PC-9 (cell line): ENCODE results near the gene HEATR5A. TPM values are rescaled to one million over a fixed set of nuclear protein-coding genes. Genes with fewer than 3 reads are reported as not detected.

Experiments
- BruUV-seq: library from RNA; stranded (reverse); fragments of 400-500 nt; replicated peaks from 2 replicates; lab custom pipeline; 2021; lab: Mats Ljungman, UMichigan
- CTCF ChIA-PET: fragments of 300-600 bp; sonication (Branson Sonifier 250); formaldehyde crosslinking; loops from one replicate; lab custom pipeline; 2022; ENCODE audit warnings: antibody characterized with exemption; lab: Charles Lee
- POLR2A ChIA-PET: fragments of 300-600 bp; sonication (Branson Sonifier 250); formaldehyde crosslinking; loops from one replicate; lab custom pipeline; 2022; ENCODE audit warnings: antibody characterized with exemption; ENCODE audit not compliant: unreplicated experiment; lab: Charles Lee
- DNase-seq, 2 experiments: peaks; one replicate each; pipeline versions ENCODE4 v3.0.0 to v3.0.0-alpha.2; 2015 to 2022; ENCODE audit warnings: mixed read lengths in 1 of 2
- H2AFZ ChIP-seq: fragments of 200-600 bp; sonication (generic); 2 replicates; pipeline ENCODE4 v1.8.1; 2017; ENCODE audit warnings: antibody characterized with exemption
- H3F3A ChIP-seq: fragments of 200-600 bp; sonication (generic); 2 replicates; pipeline ENCODE4 v1.8.1; 2017; ENCODE audit warnings: antibody characterized with exemption, mild to moderate bottlenecking, low read depth; ENCODE audit not compliant: insufficient read depth
- H3K27ac ChIP-seq: fragments of 200-600 bp; sonication (generic); 2 replicates; pipeline ENCODE4 v1.6.1; 2016; ENCODE audit warnings: mixed run types
- H3K27me3 ChIP-seq: fragments of 200-600 bp; sonication (generic); 2 replicates; pipeline ENCODE4 v1.6.1; 2016; ENCODE audit warnings: low read depth, mixed run types; ENCODE audit not compliant: insufficient read depth
- H3K36me3 ChIP-seq: fragments of 200-600 bp; sonication (generic); 2 replicates; pipeline ENCODE4 v1.6.1; 2016; ENCODE audit warnings: low read depth, mixed run types
- H3K4me1 ChIP-seq: fragments of 200-600 bp; sonication (generic); replicated peaks from 2 replicates; pipeline ENCODE4 v1.6.1; 2016; ENCODE audit warnings: mixed run types; ENCODE audit not compliant: insufficient read depth
- H3K4me2 ChIP-seq: fragments of 200-600 bp; sonication (generic); 2 replicates; pipeline ENCODE4 v1.6.1; 2017; ENCODE audit warnings: mixed run types
- H3K4me3 ChIP-seq: fragments of 200-600 bp; sonication (generic); 2 replicates; pipeline ENCODE4 v1.6.1; 2016; ENCODE audit warnings: mixed run types
- H3K79me2 ChIP-seq: fragments of 200-600 bp; sonication (generic); 2 replicates; pipeline ENCODE4 v1.6.1; 2017; ENCODE audit warnings: low read depth, mixed run types
- H3K9me2 ChIP-seq: fragments of 200-600 bp; sonication (generic); 2 replicates; pipeline ENCODE4 v1.8.1; 2017; ENCODE audit warnings: mild to moderate bottlenecking; ENCODE audit not compliant: insufficient read depth
- H3K9me3 ChIP-seq: fragments of 200-600 bp; sonication (generic); 2 replicates; pipeline ENCODE4 v1.8.1; 2016; ENCODE audit warnings: low read depth; ENCODE audit not compliant: insufficient read depth
- H4K20me1 ChIP-seq: fragments of 200-600 bp; sonication (generic); 2 replicates; pipeline ENCODE4 v1.8.1; 2017; ENCODE audit not compliant: insufficient read depth
- EZH2 ChIP-seq: fragments of 200-600 bp; sonication (generic); IDR thresholded peaks from 2 replicates; pipeline ENCODE4 v1.8.0; 2017; ENCODE audit warnings: antibody characterized with exemption, low read depth
- intact Hi-C: fragments of 100-400 bp; cut with micrococcal nuclease; formaldehyde crosslinking; loops from one replicate; pipeline ENCODE4 v1.10.0; 2022; ENCODE audit not compliant: unreplicated experiment
- total RNA-seq: library from RNA; stranded (reverse); gene quantifications from 2 replicates; pipeline ENCODE4 v1.2.3, GENCODE V29; 2021
- TF ChIP-seq, protein P1 (sequence below): fragments of 200-600 bp; sonication (generic); conservative IDR thresholded peaks from 2 replicates; pipeline ENCODE4 v1.6.1; 2017; ENCODE audit warnings: mixed run types, antibody characterized with exemption, mild to moderate bottlenecking, moderate library complexity

Gene HEATR5A
- total RNA-seq, 1 experiment from 2014 or later: 25.7 TPM

GRCh38 chr14:31323419-31323818, 96.9 kb downstream of the HEATR5A start:
- Histone ChIP-seq H2AFZ (no peak overlapping the region), H3K27ac (no peak overlapping the region), H3F3A (no peaks in the 10 kb centered on the region; the same call in 1 of the 2 replicates), H3K9me2 (no peaks in the 10 kb centered on the region), H3K27me3 (no peaks in the 10 kb centered on the region), H3K9me3 (no peaks in the 10 kb centered on the region), H4K20me1 (no peaks in the 10 kb centered on the region), H3K36me3 (no peaks in the 10 kb centered on the region), H3K4me3 (no peak overlapping the region), H3K4me2 (no peak overlapping the region), H3K79me2 (no peaks in the 10 kb centered on the region), H3K4me1 (no peaks in the 10 kb centered on the region)
- BruUV-seq: no TSS peak
- DNase-seq: no peak
- intact Hi-C loops: no loop called here
- CTCF ChIA-PET: no interaction called here
- TF ChIP-seq, protein P1, sequence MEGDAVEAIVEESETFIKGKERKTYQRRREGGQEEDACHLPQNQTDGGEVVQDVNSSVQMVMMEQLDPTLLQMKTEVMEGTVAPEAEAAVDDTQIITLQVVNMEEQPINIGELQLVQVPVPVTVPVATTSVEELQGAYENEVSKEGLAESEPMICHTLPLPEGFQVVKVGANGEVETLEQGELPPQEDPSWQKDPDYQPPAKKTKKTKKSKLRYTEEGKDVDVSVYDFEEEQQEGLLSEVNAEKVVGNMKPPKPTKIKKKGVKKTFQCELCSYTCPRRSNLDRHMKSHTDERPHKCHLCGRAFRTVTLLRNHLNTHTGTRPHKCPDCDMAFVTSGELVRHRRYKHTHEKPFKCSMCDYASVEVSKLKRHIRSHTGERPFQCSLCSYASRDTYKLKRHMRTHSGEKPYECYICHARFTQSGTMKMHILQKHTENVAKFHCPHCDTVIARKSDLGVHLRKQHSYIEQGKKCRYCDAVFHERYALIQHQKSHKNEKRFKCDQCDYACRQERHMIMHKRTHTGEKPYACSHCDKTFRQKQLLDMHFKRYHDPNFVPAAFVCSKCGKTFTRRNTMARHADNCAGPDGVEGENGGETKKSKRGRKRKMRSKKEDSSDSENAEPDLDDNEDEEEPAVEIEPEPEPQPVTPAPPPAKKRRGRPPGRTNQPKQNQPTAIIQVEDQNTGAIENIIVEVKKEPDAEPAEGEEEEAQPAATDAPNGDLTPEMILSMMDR: no peak
- TF ChIP-seq EZH2: no peak
- POLR2A ChIA-PET: no interaction called here

- no peak overlapping the region for H3K4me2 ChIP-seq
- intact Hi-C loops: no loop called here
These were observed 99.2 kb downstream of the HEATR5A start for GRCh38 chr14:31320922-31321766.

DNA sequence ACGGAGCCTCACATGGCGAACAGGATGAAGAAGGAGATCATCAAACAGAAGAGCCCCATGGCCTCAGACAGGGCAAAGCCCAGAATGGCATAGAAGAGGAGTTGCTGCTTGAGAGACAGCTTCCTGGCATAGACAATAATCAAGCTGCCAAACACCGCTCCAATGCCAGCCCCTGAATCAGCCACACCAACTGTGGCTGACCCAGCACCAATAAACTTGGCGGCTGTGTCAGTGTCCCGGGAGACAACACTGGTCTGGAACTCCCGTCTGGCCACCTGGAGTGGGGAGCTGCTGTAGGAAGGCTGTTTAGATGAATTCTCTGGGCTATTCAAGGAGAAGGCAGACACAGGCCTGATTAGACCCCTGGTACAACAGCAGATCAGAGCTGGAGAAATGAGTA, 100.1 kb downstream of the HEATR5A start:
- Histone ChIP-seq H3F3A (no peaks in the 10 kb centered on the region), H3K4me3 (no peak overlapping the region), H3K27ac (no peak overlapping the region), H3K9me3 (no peaks in the 10 kb centered on the region), H3K4me2 (no peak overlapping the region), H3K9me2 (no peaks in the 10 kb centered on the region), H3K79me2 (no peaks in the 10 kb centered on the region), H4K20me1 (no peaks in the 10 kb centered on the region), H3K4me1 (no peaks in the 10 kb centered on the region), H3K36me3 (no peaks in the 10 kb centered on the region), H2AFZ (no peak overlapping the region), H3K27me3 (no peaks in the 10 kb centered on the region)
- TF ChIP-seq, protein P1: no peak
- no peak for TF ChIP-seq EZH2
- intact Hi-C loops: no loop called here
- BruUV-seq: no TSS peak
- POLR2A ChIA-PET: no interaction called here
- no peak for DNase-seq
- CTCF ChIA-PET: no interaction called here

More at GRCh38 chr14:31320922-31321766, 99.2 kb downstream of the HEATR5A start:
- no peak for TF ChIP-seq EZH2
- TF ChIP-seq, protein P1: no peak
- no peak for DNase-seq
- Histone ChIP-seq H3K9me3 (no peaks in the 10 kb centered on the region), H3K4me1 (no peaks in the 10 kb centered on the region), H3K36me3 (no peaks in the 10 kb centered on the region), H3K27ac (no peak overlapping the region), H3K9me2 (no peaks in the 10 kb centered on the region), H3F3A (no peaks in the 10 kb centered on the region; the same call in 1 of the 2 replicates), H3K4me3 (no peak overlapping the region), H2AFZ (no peak overlapping the region), H3K27me3 (no peaks in the 10 kb centered on the region), H4K20me1 (no peaks in the 10 kb centered on the region), H3K79me2 (no peaks in the 10 kb centered on the region)
- BruUV-seq: no TSS peak
- CTCF ChIA-PET: no interaction called here
- POLR2A ChIA-PET: no interaction called here
